Measurements from ENCODE around the gene ZNF48.

- TF ChIP-seq CTCF (IDR thresholded peaks at IDR 0.05) (no peak), POLR2A (IDR thresholded peaks at IDR 0.05) (no peak)
These were observed 37.3 kb upstream of the ZNF48 start for GRCh38 chr16:30357715-30358576.
